Activated CD4-positive, alpha-beta T cell treated with anti-CD3 and anti-CD28 coated beads, Interleukin-2, amount 50 U/mL, for 16 hours (primary cell): ENCODE measurements around the gene PCDHB10.
"Not testable (repeated sequence)": the region's sequence is repeated elsewhere in the genome, so short reads cannot be mapped to it uniquely, and the experiment has no call there.

Source experiments
- DNase-seq: peaks from one replicate; pipeline ENCODE4 v3.0.0-alpha.2; 2020

Gene PCDHB10

DNA sequence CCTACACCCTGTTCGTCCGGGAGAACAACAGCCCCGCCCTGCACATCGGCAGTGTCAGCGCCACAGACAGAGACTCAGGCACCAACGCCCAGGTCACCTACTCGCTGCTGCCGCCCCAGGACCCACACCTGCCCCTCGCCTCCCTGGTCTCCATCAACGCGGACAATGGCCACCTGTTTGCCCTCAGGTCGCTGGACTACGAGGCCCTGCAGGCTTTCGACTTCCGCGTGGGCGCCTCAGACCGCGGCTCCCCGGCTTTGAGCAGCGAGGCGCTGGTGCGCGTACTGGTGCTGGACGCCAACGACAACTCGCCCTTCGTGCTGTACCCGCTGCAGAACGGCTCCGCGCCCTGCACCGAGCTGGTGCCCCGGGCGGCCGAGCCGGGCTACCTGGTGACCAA lies 3.5 kb upstream of the PCDHB10 start:
- DNase-seq = not testable (repeated sequence)

- DNase-seq = not testable (repeated sequence)
Observed at GRCh38 chr5:141189131-141189530, 3.0 kb upstream of the PCDHB10 start.

GRCh38 chr5:141194332-141194731 lies 2.2 kb downstream of the PCDHB10 start:
- DNase-seq = not testable (repeated sequence)

- no peak for DNase-seq
Observed at GRCh38 chr5:141196363-141196762, 4.2 kb downstream of the PCDHB10 start.

DNA sequence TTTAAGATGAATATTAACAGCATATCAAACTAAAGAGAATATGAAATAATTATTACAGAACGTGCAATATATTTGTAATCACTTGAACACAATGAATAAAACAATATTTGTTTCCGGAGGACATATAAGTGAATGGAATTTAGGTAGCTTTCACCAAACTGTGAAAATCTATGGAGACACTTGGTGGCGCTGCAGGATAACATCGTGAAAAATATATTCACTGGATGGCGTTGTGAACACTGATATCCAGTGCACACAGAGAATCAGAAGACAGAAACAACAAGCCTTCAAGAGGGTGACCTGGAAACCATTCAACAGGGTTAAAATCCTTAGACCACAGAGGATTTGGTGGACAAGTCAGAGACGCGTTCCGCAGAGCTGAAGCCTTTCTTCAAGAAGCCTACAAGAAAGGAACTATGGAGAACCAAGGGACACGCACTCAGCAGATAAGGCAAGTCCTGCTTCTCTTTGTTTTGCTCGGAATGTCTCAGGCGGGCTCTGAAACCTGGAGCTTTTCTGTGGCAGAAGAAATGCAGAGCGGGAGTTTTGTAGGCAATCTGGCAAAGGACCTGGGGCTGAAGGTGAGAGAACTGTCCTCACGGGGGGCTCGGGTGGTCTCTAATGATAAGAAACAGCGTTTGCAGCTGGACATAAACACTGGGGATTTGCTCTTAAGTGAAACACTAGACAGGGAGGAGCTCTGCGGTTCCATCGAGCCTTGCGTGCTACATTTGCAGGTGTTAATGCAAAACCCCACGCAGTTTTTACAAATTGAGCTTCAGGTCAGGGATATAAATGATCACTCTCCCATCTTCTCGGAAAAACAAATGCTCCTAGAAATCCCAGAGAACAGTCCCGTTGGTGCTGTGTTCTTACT lies 7.4 kb downstream of the PCDHB10 start, which contains the start of gene PCDHB11:
Gene PCDHB11 (plus strand): TSS at position 269 of the 877 bp plus-strand sequence. CDS start 148 bp downstream, at position 417.
- no peak for DNase-seq

DNA sequence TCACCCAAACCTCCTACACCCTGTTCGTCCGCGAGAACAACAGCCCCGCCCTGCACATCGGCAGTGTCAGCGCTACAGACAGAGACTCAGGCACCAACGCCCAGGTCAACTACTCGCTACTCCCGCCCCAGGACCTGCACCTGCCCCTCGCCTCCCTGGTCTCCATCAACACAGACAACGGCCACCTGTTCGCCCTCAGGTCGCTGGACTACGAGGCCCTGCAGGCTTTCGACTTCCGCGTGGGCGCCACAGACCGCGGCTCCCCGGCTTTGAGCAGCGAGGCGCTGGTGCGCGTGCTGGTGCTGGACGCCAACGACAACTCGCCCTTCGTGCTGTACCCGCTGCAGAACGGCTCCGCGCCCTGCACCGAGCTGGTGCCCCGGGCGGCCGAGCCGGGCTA lies 9.0 kb downstream of the PCDHB10 start:
- not testable (repeated sequence) for DNase-seq

GRCh38 chr5:141201646-141202045 lies 9.5 kb downstream of the PCDHB10 start:
- DNase-seq = not testable (repeated sequence)

GRCh38 chr5:141208478-141208877 lies 16.3 kb downstream of the PCDHB10 start, which contains the start of gene PCDHB12:
Gene PCDHB12, plus strand, starts transcription at chr5:141208719. Its CDS starts 189 bp downstream, at chr5:141208908.
- no peak for DNase-seq

- not testable (repeated sequence) for DNase-seq
Observed at GRCh38 chr5:141210281-141210680, 18.1 kb downstream of the PCDHB10 start.

DNA sequence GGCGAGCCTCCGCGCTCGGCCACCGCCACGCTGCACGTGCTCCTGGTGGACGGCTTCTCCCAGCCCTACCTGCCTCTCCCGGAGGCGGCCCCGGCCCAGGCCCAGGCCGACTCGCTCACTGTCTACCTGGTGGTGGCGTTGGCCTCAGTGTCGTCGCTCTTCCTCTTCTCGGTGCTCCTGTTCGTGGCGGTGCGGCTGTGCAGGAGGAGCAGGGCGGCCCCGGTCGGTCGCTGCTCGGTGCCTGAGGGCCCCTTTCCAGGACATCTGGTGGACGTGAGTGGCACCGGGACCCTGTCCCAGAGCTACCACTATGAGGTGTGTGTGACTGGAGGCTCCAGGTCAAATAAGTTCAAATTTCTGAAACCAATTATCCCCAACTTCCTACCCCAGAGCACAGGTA lies 18.7 kb downstream of the PCDHB10 start:
- DNase-seq = not testable (repeated sequence)

- not testable (repeated sequence) for DNase-seq
Observed at GRCh38 chr5:141213656-141214339, 21.6 kb downstream of the PCDHB10 start, which contains the start of gene PCDHB13. Gene PCDHB13, plus strand, starts transcription at chr5:141213919. Its CDS starts 205 bp downstream, at chr5:141214124.

DNA sequence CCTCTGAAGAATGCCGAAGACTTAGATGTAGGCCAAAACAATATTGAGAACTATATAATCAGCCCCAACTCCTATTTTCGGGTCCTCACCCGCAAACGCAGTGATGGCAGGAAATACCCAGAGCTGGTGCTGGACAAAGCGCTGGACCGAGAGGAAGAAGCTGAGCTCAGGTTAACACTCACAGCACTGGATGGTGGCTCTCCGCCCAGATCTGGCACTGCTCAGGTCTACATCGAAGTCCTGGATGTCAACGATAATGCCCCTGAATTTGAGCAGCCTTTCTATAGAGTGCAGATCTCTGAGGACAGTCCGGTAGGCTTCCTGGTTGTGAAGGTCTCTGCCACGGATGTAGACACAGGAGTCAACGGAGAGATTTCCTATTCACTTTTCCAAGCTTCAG lies 22.4 kb downstream of the PCDHB10 start:
- not testable (repeated sequence) for DNase-seq

DNA sequence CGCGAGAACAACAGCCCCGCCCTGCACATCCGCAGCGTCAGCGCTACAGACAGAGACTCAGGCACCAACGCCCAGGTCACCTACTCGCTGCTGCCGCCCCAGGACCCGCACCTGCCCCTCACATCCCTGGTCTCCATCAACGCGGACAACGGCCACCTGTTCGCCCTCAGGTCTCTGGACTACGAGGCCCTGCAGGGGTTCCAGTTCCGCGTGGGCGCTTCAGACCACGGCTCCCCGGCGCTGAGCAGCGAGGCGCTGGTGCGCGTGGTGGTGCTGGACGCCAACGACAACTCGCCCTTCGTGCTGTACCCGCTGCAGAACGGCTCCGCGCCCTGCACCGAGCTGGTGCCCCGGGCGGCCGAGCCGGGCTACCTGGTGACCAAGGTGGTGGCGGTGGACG lies 23.4 kb downstream of the PCDHB10 start:
- not testable (repeated sequence) for DNase-seq

DNA sequence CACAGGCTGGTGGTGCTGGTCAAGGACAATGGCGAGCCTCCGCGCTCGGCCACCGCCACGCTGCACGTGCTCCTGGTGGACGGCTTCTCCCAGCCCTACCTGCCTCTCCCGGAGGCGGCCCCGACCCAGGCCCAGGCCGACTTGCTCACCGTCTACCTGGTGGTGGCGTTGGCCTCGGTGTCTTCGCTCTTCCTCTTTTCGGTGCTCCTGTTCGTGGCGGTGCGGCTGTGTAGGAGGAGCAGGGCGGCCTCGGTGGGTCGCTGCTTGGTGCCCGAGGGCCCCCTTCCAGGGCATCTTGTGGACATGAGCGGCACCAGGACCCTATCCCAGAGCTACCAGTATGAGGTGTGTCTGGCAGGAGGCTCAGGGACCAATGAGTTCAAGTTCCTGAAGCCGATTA lies 23.9 kb downstream of the PCDHB10 start:
- DNase-seq = not testable (repeated sequence)

DNA sequence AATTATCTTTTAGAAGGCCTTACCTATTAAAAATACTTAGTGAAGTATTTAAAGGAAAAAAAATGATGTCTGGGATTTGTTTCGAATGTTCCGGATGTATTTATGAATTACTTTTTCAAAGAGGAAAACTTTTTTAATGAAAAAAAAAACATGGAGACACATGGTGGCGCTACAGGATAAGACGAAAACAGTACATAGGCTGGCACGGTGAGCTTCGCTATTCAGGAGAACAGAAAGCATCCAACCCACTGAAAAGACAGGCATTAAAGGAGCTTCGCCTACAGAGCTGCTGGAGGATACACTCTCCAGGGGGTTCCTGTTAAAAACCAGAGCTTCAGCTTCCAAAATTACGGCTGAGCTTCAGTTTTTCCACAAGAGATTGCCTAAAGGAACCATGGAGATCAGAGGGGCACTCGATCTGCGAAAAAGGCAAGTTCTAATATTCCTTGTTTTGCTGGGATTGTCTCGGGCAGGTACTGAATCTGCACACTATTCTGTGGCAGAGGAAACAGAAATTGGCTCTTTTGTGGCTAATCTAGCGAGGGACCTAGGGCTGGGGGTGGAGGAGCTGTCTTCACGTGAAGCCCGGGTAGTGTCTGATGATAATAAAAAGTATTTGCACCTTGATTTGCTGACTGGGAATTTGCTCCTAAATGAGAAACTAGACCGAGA lies 31.1 kb downstream of the PCDHB10 start, which contains the start of gene PCDHB14:
Gene PCDHB14 (plus strand): TSS at position 232 of the 672 bp plus-strand sequence. CDS start 163 bp downstream, at position 395.
- no peak for DNase-seq

DNA sequence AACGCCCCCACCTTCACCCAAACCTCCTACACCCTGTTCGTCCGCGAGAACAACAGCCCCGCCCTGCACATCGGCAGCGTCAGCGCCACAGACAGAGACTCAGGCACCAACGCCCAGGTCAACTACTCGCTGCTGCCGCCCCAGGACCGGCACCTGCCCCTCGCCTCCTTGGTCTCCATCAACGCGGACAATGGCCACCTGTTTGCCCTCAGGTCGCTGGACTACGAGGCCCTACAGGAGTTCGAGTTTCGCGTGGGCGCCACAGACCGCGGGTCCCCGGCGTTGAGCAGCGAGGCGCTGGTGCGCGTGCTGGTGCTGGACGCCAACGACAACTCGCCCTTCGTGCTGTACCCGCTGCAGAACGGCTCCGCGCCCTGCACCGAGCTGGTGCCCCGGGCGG lies 32.7 kb downstream of the PCDHB10 start:
- not testable (repeated sequence) for DNase-seq

DNA sequence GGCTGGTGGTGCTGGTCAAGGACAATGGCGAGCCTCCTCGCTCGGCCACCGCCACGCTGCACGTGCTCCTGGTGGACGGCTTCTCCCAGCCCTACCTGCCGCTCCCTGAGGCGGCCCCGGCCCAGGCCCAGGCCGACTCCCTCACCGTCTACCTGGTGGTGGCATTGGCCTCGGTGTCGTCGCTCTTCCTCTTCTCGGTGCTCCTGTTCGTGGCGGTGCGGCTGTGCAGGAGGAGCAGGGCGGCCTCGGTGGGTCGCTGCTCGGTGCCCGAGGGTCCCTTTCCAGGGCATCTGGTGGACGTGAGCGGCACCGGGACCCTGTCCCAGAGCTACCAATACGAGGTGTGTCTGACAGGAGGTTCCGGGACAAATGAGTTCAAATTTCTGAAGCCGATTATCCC lies 33.3 kb downstream of the PCDHB10 start:
- not testable (repeated sequence) for DNase-seq

- DNase-seq = no peak
Observed at GRCh38 chr5:141234109-141234667, 42.0 kb downstream of the PCDHB10 start.

- not testable (repeated sequence) for DNase-seq
Observed at GRCh38 chr5:141235922-141236321, 43.8 kb downstream of the PCDHB10 start.

DNA sequence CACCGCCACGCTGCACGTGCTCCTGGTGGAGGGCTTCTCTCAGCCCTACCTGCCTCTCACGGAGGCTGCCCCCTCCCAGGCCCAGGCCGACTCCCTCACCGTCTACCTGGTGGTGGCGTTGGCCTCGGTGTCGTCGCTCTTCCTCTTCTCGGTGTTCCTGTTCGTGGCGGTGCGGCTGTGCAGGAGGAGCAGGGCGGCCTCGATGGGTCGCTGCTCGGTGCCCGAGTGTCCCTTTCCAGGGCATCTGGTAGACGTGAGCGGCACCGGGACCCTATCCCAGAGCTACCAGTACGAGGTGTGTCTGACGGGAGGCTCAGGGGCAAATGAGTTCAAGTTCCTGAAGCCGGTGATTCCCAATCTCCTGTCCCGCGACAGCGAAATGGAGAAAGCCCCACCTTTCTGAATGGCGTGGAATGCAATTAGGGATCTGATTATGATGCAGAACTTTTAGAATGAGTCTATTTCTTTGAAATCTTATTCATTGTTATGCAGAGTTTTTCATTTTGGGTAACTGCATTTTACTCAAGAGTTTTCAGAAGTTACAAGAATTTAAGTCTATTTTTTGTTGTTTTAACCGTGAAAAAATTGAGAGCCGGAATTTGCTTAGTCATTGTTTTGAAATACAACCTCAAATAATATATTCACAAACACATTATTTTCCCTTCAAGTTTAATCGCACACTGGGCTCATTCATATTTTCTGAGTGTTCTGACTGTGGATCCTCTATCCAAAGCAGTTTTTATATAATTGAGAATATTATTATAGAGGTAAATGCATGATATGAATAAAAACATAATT lies 44.6 kb downstream of the PCDHB10 start:
- no peak for DNase-seq

GRCh38 chr5:141241496-141241895 lies 49.3 kb downstream of the PCDHB10 start:
- DNase-seq = no peak
